Loucy (cell line): Measurements from ENCODE around the gene ZDHHC14.
"Not testable (repeated sequence)": the region's sequence is repeated elsewhere in the genome, so short reads cannot be mapped to it uniquely, and the experiment has no call there.

Source experiments
- H2AFZ ChIP-seq: fragments of 200-600 bp; sonication (generic); 2 replicates; pipeline ENCODE4 v1.6.0; 2016; ENCODE audit warnings: antibody characterized with exemption, mild to moderate bottlenecking, low read length, moderate library complexity
- H3F3A ChIP-seq: fragments of 200-600 bp; 2 replicates; pipeline ENCODE4 v1.6.0; 2016; ENCODE audit warnings: antibody characterized with exemption, low read depth, mild to moderate bottlenecking
- H3K27me3 ChIP-seq: fragments of 200-600 bp; sonication (generic); 2 replicates; pipeline ENCODE4 v1.6.1; 2014; ENCODE audit warnings: low read length, mild to moderate bottlenecking; ENCODE audit not compliant: insufficient read depth, poor library complexity, severe bottlenecking
- H3K36me3 ChIP-seq: fragments of 200-600 bp; sonication (generic); 2 replicates; pipeline ENCODE4 v1.6.1; 2016; ENCODE audit warnings: low read length; ENCODE audit not compliant: insufficient read depth
- H3K4me1 ChIP-seq: fragments of 200-600 bp; sonication (generic); 2 replicates; pipeline ENCODE4 v1.5.1; 2014; ENCODE audit warnings: low read length, mild to moderate bottlenecking; ENCODE audit not compliant: insufficient read depth, poor library complexity, severe bottlenecking
- H3K4me2 ChIP-seq: fragments of 200-600 bp; sonication (generic); 2 replicates; pipeline ENCODE4 v1.6.0; 2014; ENCODE audit warnings: antibody characterized with exemption, low read length, low read depth, mild to moderate bottlenecking; ENCODE audit not compliant: poor library complexity, severe bottlenecking
- H3K4me3 ChIP-seq: fragments of 200-600 bp; sonication (generic); 2 replicates; pipeline ENCODE4 v1.5.1; 2014; ENCODE audit warnings: low read length, mild to moderate bottlenecking, mixed read lengths; ENCODE audit not compliant: poor library complexity, severe bottlenecking
- H3K79me2 ChIP-seq: fragments of 200-600 bp; sonication (generic); 2 replicates; pipeline ENCODE4 v1.6.1; 2014; ENCODE audit warnings: low read length; ENCODE audit not compliant: insufficient read depth
- H3K9ac ChIP-seq: fragments of 200-600 bp; sonication (generic); 2 replicates; pipeline ENCODE4 v1.6.0; 2014; ENCODE audit warnings: mild to moderate bottlenecking, low read depth, low read length, moderate library complexity; ENCODE audit not compliant: poor library complexity, severe bottlenecking
- H3K9me2 ChIP-seq: fragments of 200-600 bp; sonication (generic); replicated peaks from 2 replicates; pipeline ENCODE4 v1.6.1; 2016; ENCODE audit warnings: low read depth, low read length, mixed read lengths
- H3K9me3 ChIP-seq: fragments of 200-600 bp; sonication (generic); 2 replicates; pipeline ENCODE4 v1.6.1; 2014; ENCODE audit warnings: mild to moderate bottlenecking, antibody characterized with exemption, low read length, low read depth; ENCODE audit not compliant: insufficient read depth
- H4K20me1 ChIP-seq: fragments of 200-600 bp; sonication (generic); 2 replicates; pipeline ENCODE4 v1.6.0; 2014; ENCODE audit warnings: antibody characterized with exemption, low read length, mild to moderate bottlenecking; ENCODE audit not compliant: insufficient read depth, poor library complexity, severe bottlenecking
- EZH2phosphoT487 ChIP-seq: fragments of 200-600 bp; IDR thresholded peaks from 2 replicates; pipeline ENCODE4 v1.6.1; 2018; ENCODE audit warnings: antibody characterized with exemption, mild to moderate bottlenecking, moderate library complexity, borderline replicate concordance
- TF ChIP-seq, protein P1 (sequence below): fragments of 200-600 bp; sonication (generic); conservative IDR thresholded peaks from 2 replicates; pipeline ENCODE4 v1.5.1; 2014; ENCODE audit warnings: mild to moderate bottlenecking, antibody characterized with exemption, low read length

The ZDHHC14 gene

GRCh38 chr6:157461000-157461915 is 80.3 kb downstream of the ZDHHC14 start:
- no peaks in the 10 kb centered on the region for H3K9me2 ChIP-seq
- no peaks in the 10 kb centered on the region for H3K9me3 ChIP-seq
- H3K79me2 ChIP-seq: no peaks in the 10 kb centered on the region
- no peak overlapping the region for H3K4me3 ChIP-seq
- H3F3A ChIP-seq: no peaks in the 10 kb centered on the region
- H3K27me3 ChIP-seq: no peaks in the 10 kb centered on the region
- no peaks in the 10 kb centered on the region for H3K36me3 ChIP-seq
- no peak overlapping the region for H3K9ac ChIP-seq
- peaks cover 19% of the 10 kb centered on the region for H3K4me1 ChIP-seq
- no peaks in the 10 kb centered on the region for H4K20me1 ChIP-seq
- H3K4me2 ChIP-seq: no peak overlapping the region
- TF ChIP-seq, protein P1, sequence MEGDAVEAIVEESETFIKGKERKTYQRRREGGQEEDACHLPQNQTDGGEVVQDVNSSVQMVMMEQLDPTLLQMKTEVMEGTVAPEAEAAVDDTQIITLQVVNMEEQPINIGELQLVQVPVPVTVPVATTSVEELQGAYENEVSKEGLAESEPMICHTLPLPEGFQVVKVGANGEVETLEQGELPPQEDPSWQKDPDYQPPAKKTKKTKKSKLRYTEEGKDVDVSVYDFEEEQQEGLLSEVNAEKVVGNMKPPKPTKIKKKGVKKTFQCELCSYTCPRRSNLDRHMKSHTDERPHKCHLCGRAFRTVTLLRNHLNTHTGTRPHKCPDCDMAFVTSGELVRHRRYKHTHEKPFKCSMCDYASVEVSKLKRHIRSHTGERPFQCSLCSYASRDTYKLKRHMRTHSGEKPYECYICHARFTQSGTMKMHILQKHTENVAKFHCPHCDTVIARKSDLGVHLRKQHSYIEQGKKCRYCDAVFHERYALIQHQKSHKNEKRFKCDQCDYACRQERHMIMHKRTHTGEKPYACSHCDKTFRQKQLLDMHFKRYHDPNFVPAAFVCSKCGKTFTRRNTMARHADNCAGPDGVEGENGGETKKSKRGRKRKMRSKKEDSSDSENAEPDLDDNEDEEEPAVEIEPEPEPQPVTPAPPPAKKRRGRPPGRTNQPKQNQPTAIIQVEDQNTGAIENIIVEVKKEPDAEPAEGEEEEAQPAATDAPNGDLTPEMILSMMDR: peak; percentile 40
- TF ChIP-seq EZH2phosphoT487: no peak
- H2AFZ ChIP-seq: no peak overlapping the region

DNA sequence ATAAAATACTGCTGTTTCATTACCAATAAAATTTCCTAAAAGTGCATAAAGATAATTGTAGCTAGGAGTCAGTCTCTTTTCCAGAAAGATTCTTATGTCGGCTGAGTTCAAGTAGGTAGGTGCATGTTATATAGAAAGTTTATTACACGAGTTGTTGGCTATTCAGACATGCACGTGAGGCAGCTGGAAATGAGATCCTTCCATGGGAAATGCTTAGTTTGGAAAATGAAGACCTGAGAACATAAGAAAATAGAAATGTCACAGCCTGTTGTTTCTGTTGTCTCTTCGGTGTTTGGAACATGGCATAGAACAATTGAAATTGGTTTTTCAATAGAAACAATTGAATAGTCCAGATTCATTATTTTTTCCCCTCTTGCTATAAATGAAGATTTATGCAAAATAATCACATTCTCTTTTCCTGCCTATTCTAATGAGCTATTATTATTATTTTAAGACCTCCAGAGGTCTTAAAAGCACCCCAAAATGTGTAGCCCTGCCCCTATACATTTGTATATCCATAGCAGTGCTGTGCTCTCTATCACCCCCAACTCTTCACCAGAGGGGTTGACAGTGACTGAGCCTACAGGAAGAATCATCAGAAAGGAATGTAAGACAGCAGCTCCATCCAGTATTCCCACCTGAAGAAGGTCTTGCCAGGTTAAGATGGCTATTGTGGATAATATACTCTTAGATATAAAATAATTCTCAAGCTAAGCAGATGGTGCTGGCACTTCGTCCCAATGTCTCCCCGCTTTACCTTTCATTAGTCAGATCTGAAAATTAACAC is 82.2 kb downstream of the ZDHHC14 start:
- no peak overlapping the region for H2AFZ ChIP-seq
- no peaks in the 10 kb centered on the region for H3K79me2 ChIP-seq
- no peaks in the 10 kb centered on the region for H3K36me3 ChIP-seq
- peaks cover 5% of the 10 kb centered on the region for H3K4me1 ChIP-seq
- no peaks in the 10 kb centered on the region for H3K9me2 ChIP-seq
- no peak overlapping the region for H3K9ac ChIP-seq
- no peaks in the 10 kb centered on the region for H3F3A ChIP-seq
- no peaks in the 10 kb centered on the region for H3K9me3 ChIP-seq
- no peak for TF ChIP-seq EZH2phosphoT487
- TF ChIP-seq, protein P1: no peak
- no peak overlapping the region for H3K4me2 ChIP-seq
- H4K20me1 ChIP-seq: no peaks in the 10 kb centered on the region
- H3K27me3 ChIP-seq: no peaks in the 10 kb centered on the region
- no peak overlapping the region for H3K4me3 ChIP-seq

DNA sequence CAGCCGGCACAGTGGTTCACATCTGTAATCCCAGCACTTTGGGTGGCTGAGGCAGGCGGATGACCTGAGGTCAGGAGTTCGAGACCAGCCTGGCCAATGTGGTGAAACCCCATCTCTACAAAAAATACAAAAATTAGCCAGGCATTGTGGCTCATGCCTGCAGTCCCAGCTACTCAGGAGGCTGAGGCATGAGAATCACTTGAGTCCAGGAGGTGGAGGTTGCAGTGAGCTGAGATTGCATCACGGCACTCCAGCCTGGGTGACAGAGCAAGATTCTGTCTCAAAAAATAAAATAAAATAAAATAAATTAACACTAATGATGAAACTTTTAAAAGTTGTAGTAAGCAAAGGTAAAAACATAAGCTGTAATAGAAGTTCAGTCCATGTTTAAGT is 82.7 kb downstream of the ZDHHC14 start:
- H4K20me1 ChIP-seq: not testable (repeated sequence)

More for the DNA sequence above, 82.7 kb downstream of the ZDHHC14 start:
- not testable (repeated sequence) for H3K9ac ChIP-seq, H2AFZ ChIP-seq, H3K4me2 ChIP-seq, H3K36me3 ChIP-seq, H3K4me3 ChIP-seq, H3K9me3 ChIP-seq, H3K9me2 ChIP-seq, H3K27me3 ChIP-seq, H3F3A ChIP-seq, H3K4me1 ChIP-seq, H3K79me2 ChIP-seq
